SK-N-SH (cell line): ENCODE measurements around the gene NBEA. TPM values are rescaled to one million over a fixed set of nuclear protein-coding genes. Genes with fewer than 3 reads are reported as not detected.

Experiments used
- CTCF ChIA-PET: fragments of 300-600, 350-600 bp; formaldehyde crosslinking; extraction: SDS; loops from one replicate; lab custom pipeline; 2021; lab: Yijun Ruan, JAX
- POLR2A ChIA-PET: fragments of 350-600 bp; sonication (Branson Sonifier 250); formaldehyde crosslinking; extraction: SDS; loops from one replicate; lab custom pipeline; 2020; ENCODE audit warnings: antibody characterized with exemption, inconsistent platforms; lab: Yijun Ruan, JAX
- DNase-seq: peaks from one replicate; pipeline ENCODE4 v3.0.0; 2012
- H2AFZ ChIP-seq: fragments of 200-600 bp; sonication (generic); 2 replicates; pipeline ENCODE4 v1.8.1; 2016; ENCODE audit warnings: antibody characterized with exemption, mild to moderate bottlenecking, low read depth
- H3F3A ChIP-seq: fragments of 200-600 bp; sonication (generic); replicated peaks from 2 replicates; pipeline ENCODE3; 2016; ENCODE audit warnings: antibody characterized with exemption, mild to moderate bottlenecking; ENCODE audit not compliant: insufficient read depth
- H3K27ac ChIP-seq, 2 experiments: fragments of 200-500 bp in 1 of 2; fragments of 200-600 bp in 1 of 2; sonication (Bioruptor generic) in 1 of 2; sonication (generic), shearing (Covaris generic) in 1 of 2; 2 replicates each; pipeline versions ENCODE4 v1.5.1 to v1.6.1; 2014 to 2016; ENCODE audit warnings: low read depth in 2 of 2, inconsistent platforms in 1 of 2, low read length in 1 of 2, mild to moderate bottlenecking in 1 of 2, mixed read lengths in 1 of 2
- H3K27me3 ChIP-seq: fragments of 200-600 bp; sonication (generic), shearing (Covaris generic); 2 replicates; pipeline ENCODE4 v1.6.1; 2016; ENCODE audit warnings: mixed run types; ENCODE audit not compliant: insufficient read depth
- H3K36me3 ChIP-seq, 2 experiments: fragments of 200-500 bp in 1 of 2; fragments of 200-600 bp in 1 of 2; sonication (Bioruptor generic) in 1 of 2; sonication (generic) in 1 of 2; replicated peaks in 1 of 2; 2 replicates each; pipeline versions ENCODE3 to v1.5.1; 2014 to 2016; ENCODE audit warnings: low read length in 1 of 2, mild to moderate bottlenecking in 1 of 2; ENCODE audit not compliant: insufficient read depth in 2 of 2, control insufficient read depth in 1 of 2
- H3K4me1 ChIP-seq, 2 experiments: fragments of 200-500 bp in 1 of 2; fragments of 200-600 bp in 1 of 2; sonication (Bioruptor generic) in 1 of 2; sonication (generic), shearing (Covaris generic) in 1 of 2; 2 replicates each; pipeline versions ENCODE4 v1.5.1 to v1.6.1; 2014 to 2016; ENCODE audit warnings: low read depth in 1 of 2, low read length in 1 of 2, mixed run types in 1 of 2; ENCODE audit not compliant: insufficient read depth in 2 of 2, control insufficient read depth in 1 of 2
- H3K4me2 ChIP-seq: fragments of 200-600 bp; sonication (generic), shearing (Covaris generic); 2 replicates; pipeline ENCODE4 v1.6.1; 2017; ENCODE audit warnings: mixed run types
- H3K4me3 ChIP-seq, 2 experiments: fragments of 200-500 bp in 1 of 2; fragments of 200-600 bp in 1 of 2; sonication (Bioruptor generic) in 1 of 2; sonication (generic), shearing (Covaris generic) in 1 of 2; 2 replicates each; pipeline versions ENCODE4 v1.5.1 to v1.8.1; 2014 to 2016; ENCODE audit warnings: low read depth in 2 of 2, inconsistent platforms in 1 of 2, low read length in 1 of 2, mild to moderate bottlenecking in 1 of 2, mixed read lengths in 1 of 2, moderate library complexity in 1 of 2
- H3K79me2 ChIP-seq: fragments of 200-600 bp; sonication (generic); 2 replicates; pipeline ENCODE4 v1.8.1; 2017; ENCODE audit warnings: mild to moderate bottlenecking; ENCODE audit not compliant: insufficient read depth
- H3K9ac ChIP-seq: fragments of 200-600 bp; sonication (generic); 2 replicates; pipeline ENCODE4 v1.6.1; 2017; ENCODE audit warnings: mixed run types
- H3K9me2 ChIP-seq: fragments of 200-600 bp; sonication (generic); 2 replicates; pipeline ENCODE4 v1.6.1; 2017; ENCODE audit warnings: mixed run types
- H3K9me3 ChIP-seq: fragments of 200-600 bp; sonication (generic); 2 replicates; pipeline ENCODE4 v1.6.1; 2017; ENCODE audit warnings: mixed run types, mild to moderate bottlenecking, moderate library complexity
- H4K20me1 ChIP-seq: fragments of 200-600 bp; sonication (generic); 2 replicates; pipeline ENCODE4 v1.6.1; 2017; ENCODE audit warnings: mild to moderate bottlenecking, mixed run types; ENCODE audit not compliant: insufficient read depth
- CHD2 ChIP-seq: fragments of 150-350 bp; IDR thresholded peaks from 2 replicates; pipeline ENCODE4 v1.6.1; 2018; ENCODE audit warnings: low read length; ENCODE audit not compliant: partially characterized antibody
- FOXM1 ChIP-seq: IDR thresholded peaks from 2 replicates; pipeline ENCODE4 v1.4.0; 2012; ENCODE audit warnings: low read depth, mild to moderate bottlenecking
- JUND ChIP-seq: IDR thresholded peaks from 2 replicates; pipeline ENCODE4 v1.4.0; 2012
- MAX ChIP-seq: IDR thresholded peaks from 2 replicates; pipeline ENCODE4 v1.4.0; 2012; ENCODE audit warnings: low read depth
- MEF2A ChIP-seq: IDR thresholded peaks from 2 replicates; pipeline ENCODE4 v1.4.0; 2012; ENCODE audit warnings: low read depth, borderline replicate concordance
- NFIC ChIP-seq: IDR thresholded peaks from 2 replicates; pipeline ENCODE4 v1.4.0; 2012; ENCODE audit warnings: borderline replicate concordance
- POLR2AphosphoS5 ChIP-seq: IDR thresholded peaks from 2 replicates; pipeline ENCODE4 v1.6.1; 2012; ENCODE audit warnings: low read depth, low read length
- RAD21 ChIP-seq: IDR thresholded peaks from 2 replicates; pipeline ENCODE4 v1.6.1; 2012; ENCODE audit warnings: mild to moderate bottlenecking, low read length
- REST ChIP-seq: IDR thresholded peaks from 2 replicates; pipeline ENCODE4 v1.6.1; 2012; ENCODE audit warnings: mild to moderate bottlenecking, low read depth, low read length, moderate library complexity
- RXRA ChIP-seq: IDR thresholded peaks from 2 replicates; pipeline ENCODE4 v1.4.0; 2012; ENCODE audit warnings: low read depth, mild to moderate bottlenecking, borderline replicate concordance
- TEAD4 ChIP-seq: IDR thresholded peaks from 2 replicates; pipeline ENCODE4 v1.4.0; 2012; ENCODE audit warnings: mild to moderate bottlenecking, borderline replicate concordance; ENCODE audit not compliant: insufficient read depth
- WGBS: methylation state at CpG from one replicate; pipeline ENCODE4 v1.1.6; 2017; ENCODE audit warnings: low lambda C conversion rate; 5-methylcytosine and 5-hydroxymethylcytosine counted together
- polyA plus RNA-seq, 3 experiments: library from polyadenylated mRNA; depleted of rRNA; stranded (reverse); fragments of >200 nt; gene quantifications; 2 replicates each; pipeline ENCODE4 v1.2.3, GENCODE V29; 2012
- TF ChIP-seq, protein P1 (sequence below): fragments of 150-350 bp; IDR thresholded peaks from 2 replicates; pipeline ENCODE4 v1.6.1; 2016; ENCODE audit warnings: mild to moderate bottlenecking, low read depth, low read length
- TF ChIP-seq, protein P2 (sequence below): IDR thresholded peaks from 2 replicates; pipeline ENCODE4 v1.4.0; 2012; ENCODE audit warnings: low read depth, borderline replicate concordance

Gene NBEA
- polyA plus RNA-seq, 1 of the 3 experiments (the other 2 are of a cell fraction) = 12.3 TPM

DNA sequence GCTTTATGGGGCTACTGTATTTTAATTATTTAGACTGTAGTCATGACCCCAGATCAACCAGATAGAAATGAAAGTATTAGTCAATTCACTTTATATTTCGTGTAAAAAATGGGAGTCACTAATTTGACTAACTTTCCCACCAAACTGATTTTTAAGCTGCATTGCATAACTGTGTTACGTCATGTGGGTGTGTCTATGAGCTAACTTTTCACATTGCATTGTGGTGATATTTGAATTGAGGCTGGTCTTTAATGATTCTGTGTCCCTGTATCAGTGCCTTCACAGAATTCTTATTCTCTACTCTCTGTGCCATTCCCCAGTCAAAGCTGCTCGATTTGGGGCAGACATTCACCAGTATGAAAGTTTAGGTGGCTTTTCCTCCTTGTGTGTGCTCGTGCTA, 707.1 kb downstream of the NBEA start:
- H4K20me1 ChIP-seq = no peaks in the 10 kb centered on the region
- H3K27me3 ChIP-seq = no peaks in the 10 kb centered on the region
- no peak overlapping the region for H3K4me3 ChIP-seq
- WGBS = 89% methylated on average over 4 of the region's 4 CpGs
- H3K4me1 ChIP-seq = peaks cover 0 to 3% of the 10 kb centered on the region in 2 experiments; a peak in 1 of 4 replicates
- no peaks in the 10 kb centered on the region for H3K79me2 ChIP-seq
- H3F3A ChIP-seq = no peaks in the 10 kb centered on the region
- H3K9ac ChIP-seq = no peak overlapping the region
- no peaks in the 10 kb centered on the region for H3K9me3 ChIP-seq
- no peak overlapping the region for H3K27ac ChIP-seq
- peaks cover 14 to 23% of the 10 kb centered on the region in 2 experiments for H3K36me3 ChIP-seq
- no peak for TF ChIP-seq RAD21
- TF ChIP-seq FOXM1 = no peak
- TF ChIP-seq CHD2 = no peak
- TF ChIP-seq, protein P1, sequence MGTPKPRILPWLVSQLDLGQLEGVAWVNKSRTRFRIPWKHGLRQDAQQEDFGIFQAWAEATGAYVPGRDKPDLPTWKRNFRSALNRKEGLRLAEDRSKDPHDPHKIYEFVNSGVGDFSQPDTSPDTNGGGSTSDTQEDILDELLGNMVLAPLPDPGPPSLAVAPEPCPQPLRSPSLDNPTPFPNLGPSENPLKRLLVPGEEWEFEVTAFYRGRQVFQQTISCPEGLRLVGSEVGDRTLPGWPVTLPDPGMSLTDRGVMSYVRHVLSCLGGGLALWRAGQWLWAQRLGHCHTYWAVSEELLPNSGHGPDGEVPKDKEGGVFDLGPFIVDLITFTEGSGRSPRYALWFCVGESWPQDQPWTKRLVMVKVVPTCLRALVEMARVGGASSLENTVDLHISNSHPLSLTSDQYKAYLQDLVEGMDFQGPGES = no peak
- no peak for TF ChIP-seq MEF2A
- TF ChIP-seq REST = no peak
- TF ChIP-seq NFIC = no peak
- TF ChIP-seq TEAD4 = no peak
- no peak for TF ChIP-seq RXRA
- TF ChIP-seq JUND = no peak
- no peak for TF ChIP-seq POLR2AphosphoS5
- TF ChIP-seq, protein P2, sequence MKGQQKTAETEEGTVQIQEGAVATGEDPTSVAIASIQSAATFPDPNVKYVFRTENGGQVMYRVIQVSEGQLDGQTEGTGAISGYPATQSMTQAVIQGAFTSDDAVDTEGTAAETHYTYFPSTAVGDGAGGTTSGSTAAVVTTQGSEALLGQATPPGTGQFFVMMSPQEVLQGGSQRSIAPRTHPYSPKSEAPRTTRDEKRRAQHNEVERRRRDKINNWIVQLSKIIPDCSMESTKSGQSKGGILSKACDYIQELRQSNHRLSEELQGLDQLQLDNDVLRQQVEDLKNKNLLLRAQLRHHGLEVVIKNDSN = no peak
- TF ChIP-seq MAX = no peak
- ChIA-PET CTCF (interaction anchor here (1.0 to 1.7 kb wide), 2 partner anchors 14 to 140 kb away, joined by 3 to 4 read pairs; no protein-coding TSS in a partner anchor), POLR2A (no interaction called here)
- H2AFZ ChIP-seq = no peak overlapping the region
- H3K9me2 ChIP-seq = no peaks in the 10 kb centered on the region
- no peak for DNase-seq
- H3K4me2 ChIP-seq = no peak overlapping the region
